Measurements from ENCODE around the gene CPD. TPM values are rescaled to one million over a fixed set of nuclear protein-coding genes. Genes with fewer than 3 reads are reported as not detected.

Gene CPD
- total RNA-seq = 8.2 and 8.6 TPM in 2 replicates

GRCh38 chr17:30378825-30379302, at the start of gene CPD:
Gene CPD, plus strand, starts transcription at chr17:30378927. Its CDS starts 54 bp downstream, at chr17:30378981.
- TF ChIP-seq CTCF (IDR thresholded peaks at IDR 0.05) = no peak
- H3K27me3 Mint-ChIP-seq = peaks cover 38% of the 10 kb centered on the region
- intact Hi-C loops (cut with micrococcal nuclease) = loop anchor here (2.0 to 5.0 kb wide), 7 partner anchors 16 to 330 kb away; partner anchors contain the start of genes GOSR1 and NSRP1
- peak within 1 kb of the TSS; percentile 67 for H3K27ac Mint-ChIP-seq
- no peaks in the 10 kb centered on the region for H3K9me3 Mint-ChIP-seq
- H3K4me3 Mint-ChIP-seq = peak within 1 kb of the TSS; percentile 84
- H3K4me1 Mint-ChIP-seq = peaks cover 29% of the 10 kb centered on the region
- peaks cover 4% of the 10 kb centered on the region for H3K36me3 Mint-ChIP-seq (ENCODE audit: low read depth)
- DNase-seq = peak; percentile 97
- CTCF ChIA-PET = no interaction called here
- ATAC-seq (ENCODE audit: low read depth) = peak; percentile 97
- POLR2A ChIA-PET = no interaction called here

- Mint-ChIP-seq H3K27me3 (peaks cover 7% of the 10 kb centered on the region), H3K9me3 (no peaks in the 10 kb centered on the region), H3K36me3 (ENCODE audit: low read depth) (no peaks in the 10 kb centered on the region), H3K4me3 (peak overlapping the region; percentile 8), H3K27ac (no peak overlapping the region), H3K4me1 (peaks cover 13% of the 10 kb centered on the region)
- ChIA-PET CTCF (no interaction called here), POLR2A (interaction anchor here (0.5 to 1.4 kb wide), 3 partner anchors 13 to 484 kb away, joined by 3 to 5 read pairs (median 5); partner anchors contain the start of gene BLMH)
- DNase-seq (no peak), ATAC-seq (ENCODE audit: low read depth) (peak; percentile 76)
- no peak for TF ChIP-seq CTCF (IDR thresholded peaks at IDR 0.05)
- intact Hi-C loops (cut with micrococcal nuclease) = no loop called here
These were observed 46.6 kb upstream of the CPD start for GRCh38 chr17:30332057-30332542.

GRCh38 chr17:30333503-30334360, 45.0 kb upstream of the CPD start, which contains the start of gene TMIGD1:
Gene TMIGD1, minus strand, starts transcription at chr17:30334057. Its CDS starts 1,924 bp downstream, at chr17:30332133.
- intact Hi-C loops (cut with micrococcal nuclease) = no loop called here
- TF ChIP-seq CTCF (IDR thresholded peaks at IDR 0.05) = no peak
- Mint-ChIP-seq H3K4me1 (peaks cover 13% of the 10 kb centered on the region), H3K36me3 (ENCODE audit: low read depth) (no peaks in the 10 kb centered on the region), H3K4me3 (no peak within 1 kb of the TSS), H3K27me3 (peaks cover 7% of the 10 kb centered on the region), H3K9me3 (no peaks in the 10 kb centered on the region), H3K27ac (no peak within 1 kb of the TSS)
- ChIA-PET POLR2A (interaction anchor here (0.6 to 0.7 kb wide), 4 partner anchors 8 to 420 kb away, joined by 3 to 5 read pairs (median 4); no protein-coding TSS in a partner anchor), CTCF (interaction anchor here (0.7 to 11.3 kb wide), 3 partner anchors 208 to 853 kb away, joined by 4 to 172 read pairs (median 65); no protein-coding TSS in a partner anchor)
- no peak for ATAC-seq (ENCODE audit: low read depth)
- no peak for DNase-seq

- no peak for ATAC-seq (ENCODE audit: low read depth)
- ChIA-PET POLR2A (interaction anchor here (0.7 kb wide), 1 partner anchor 9 kb away, joined by 3 read pairs; no protein-coding TSS in a partner anchor), CTCF (interaction anchor here (4.6 to 11.3 kb wide), 2 partner anchors 209 to 230 kb away, joined by 65 to 172 read pairs; no protein-coding TSS in a partner anchor)
- Mint-ChIP-seq H3K27ac (no peak overlapping the region), H3K4me1 (peaks cover 13% of the 10 kb centered on the region), H3K4me3 (no peak overlapping the region), H3K36me3 (ENCODE audit: low read depth) (no peaks in the 10 kb centered on the region), H3K9me3 (no peaks in the 10 kb centered on the region), H3K27me3 (peaks cover 4% of the 10 kb centered on the region)
- intact Hi-C loops (cut with micrococcal nuclease) = no loop called here
- no peak for TF ChIP-seq CTCF (IDR thresholded peaks at IDR 0.05)
- no peak for DNase-seq
These were observed 44.3 kb upstream of the CPD start for GRCh38 chr17:30334421-30334820.
